HUDEP-2 (cell line): ENCODE measurements around the gene DCAF12L1.

Source experiments
- DNase-seq, 76 experiments: peaks; one replicate each; lab custom pipeline; 2025; ENCODE audit not compliant: unreplicated experiment in 76 of 76; lab: John Stamatoyannopoulos, UW

The DCAF12L1 gene

GRCh38 chrX:126552313-126553022 lies at the start of gene DCAF12L1:
Gene DCAF12L1 (minus strand): TSS chrX:126552814. CDS start chrX:126552608, 206 bp downstream.
- no peak for DNase-seq

- no peak for DNase-seq
Measured at GRCh38 chrX:126580877-126581276, 28.3 kb upstream of the DCAF12L1 start.

GRCh38 chrX:126575911-126576310 lies 23.3 kb upstream of the DCAF12L1 start:
- DNase-seq = no peak

GRCh38 chrX:126557151-126557550 lies 4.5 kb upstream of the DCAF12L1 start:
- no peak for DNase-seq

- DNase-seq = no peak
Measured at GRCh38 chrX:126551725-126552312, 795 bp downstream of the DCAF12L1 start.

- no peak for DNase-seq
Measured at GRCh38 chrX:126551306-126551705, 1.3 kb downstream of the DCAF12L1 start.

GRCh38 chrX:126550816-126551215 lies 1.8 kb downstream of the DCAF12L1 start:
- DNase-seq = no peak

- DNase-seq = no peak
Measured at GRCh38 chrX:126509923-126510322, 42.7 kb downstream of the DCAF12L1 start.
